Pons (tissue), 1 donor: ENCODE measurements around the gene NKIRAS1.
A peak's percentile ranks its signal among the peaks of the same experiment; 100 is the strongest.
"Not testable (repeated sequence)": the region's sequence is repeated elsewhere in the genome, so short reads cannot be mapped to it uniquely, and the experiment has no call there.

ENCODE experiments used
- DNase-seq: peaks from one replicate; pipeline ENCODE4 v3.0.0-alpha.2; 2016; ENCODE audit warnings: low spot score

NKIRAS1 gene

GRCh38 chr3:23869977-23870662, 46.7 kb downstream of the NKIRAS1 start:
- no peak for DNase-seq

- DNase-seq, result no peak
Observed at GRCh38 chr3:23867838-23868237, 49.0 kb downstream of the NKIRAS1 start.

DNA sequence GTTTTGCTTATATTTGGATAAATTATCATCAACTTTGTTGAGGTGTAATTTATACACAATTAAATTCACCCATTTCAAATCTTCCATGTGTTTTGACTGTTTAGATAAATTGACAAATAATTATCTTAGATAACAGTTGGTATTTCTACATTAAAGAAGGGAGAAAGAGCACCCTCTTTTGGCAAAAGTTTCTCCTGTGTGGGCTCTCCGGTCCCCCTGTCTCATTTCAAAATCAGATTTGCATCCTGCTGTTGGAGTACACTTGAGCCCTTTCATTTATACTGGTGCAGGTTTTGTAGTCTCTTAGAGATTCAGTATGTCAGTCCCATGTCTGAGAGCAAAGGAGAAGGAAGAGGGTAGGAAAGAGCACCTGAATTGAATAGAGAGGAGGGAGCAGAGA, 49.4 kb downstream of the NKIRAS1 start:
- no peak for DNase-seq

GRCh38 chr3:23865595-23866396, 51.0 kb downstream of the NKIRAS1 start:
- peak; percentile 93 for DNase-seq

DNA sequence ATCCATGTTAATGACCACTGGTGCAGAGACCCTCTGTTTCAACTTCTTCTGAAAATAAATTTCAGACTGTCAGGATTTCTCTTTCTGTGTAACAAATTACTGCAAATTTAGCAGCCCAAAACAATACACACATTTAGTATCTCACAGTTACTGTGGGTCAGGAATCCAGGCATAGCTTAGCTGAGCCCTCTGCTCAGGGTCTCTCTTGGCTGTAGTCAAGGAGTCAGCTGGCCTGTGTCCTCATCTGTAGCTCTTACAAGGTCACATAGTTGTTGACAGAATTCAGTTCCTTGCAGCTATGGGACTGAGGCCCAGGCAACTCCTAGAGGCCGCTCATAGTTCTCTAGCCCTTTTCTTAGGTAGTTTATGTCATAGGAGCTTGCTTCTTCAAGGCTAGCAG, 51.9 kb downstream of the NKIRAS1 start:
- DNase-seq, result no peak

GRCh38 chr3:23863060-23863459, 53.7 kb downstream of the NKIRAS1 start:
- no peak for DNase-seq

- no peak for DNase-seq
Observed at GRCh38 chr3:23861689-23862088, 55.1 kb downstream of the NKIRAS1 start.

- DNase-seq, result no peak
Observed at GRCh38 chr3:23859839-23860382, 56.9 kb downstream of the NKIRAS1 start.

DNA sequence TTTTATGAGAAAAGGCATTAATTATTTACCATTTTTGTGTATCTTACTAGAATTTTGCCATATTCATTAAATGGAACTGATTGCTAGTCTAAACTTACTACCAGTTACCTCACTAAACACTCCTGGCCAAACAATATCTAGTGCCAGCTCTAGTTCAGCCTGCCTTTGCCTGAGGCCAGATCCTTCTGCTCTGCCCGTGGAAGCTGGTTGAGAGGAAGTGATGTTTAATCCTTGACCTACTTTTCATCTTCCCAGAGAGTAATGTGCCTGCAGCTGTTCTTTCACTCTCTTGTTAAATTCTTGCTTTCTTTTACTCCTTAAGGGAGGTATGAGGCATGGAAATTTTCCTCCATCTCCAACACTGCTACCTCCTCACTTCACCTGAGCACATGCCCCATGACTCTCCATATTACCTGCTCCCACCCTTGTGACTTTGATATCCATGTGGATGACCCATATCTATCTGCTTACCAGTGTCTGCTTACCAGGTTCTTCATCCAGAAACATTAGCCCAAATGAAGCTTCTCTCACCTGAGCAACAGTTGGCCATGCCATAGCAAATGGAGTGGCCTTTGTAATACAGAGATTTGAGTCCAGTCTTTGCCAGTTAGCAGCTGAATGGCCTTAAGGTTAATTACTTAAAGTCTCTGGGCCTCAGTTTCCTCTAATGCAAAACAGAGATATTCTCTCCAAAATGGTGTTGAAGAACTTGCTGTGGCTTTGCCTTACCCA, 57.6 kb downstream of the NKIRAS1 start:
- no peak for DNase-seq

GRCh38 chr3:23856286-23856685, 60.5 kb downstream of the NKIRAS1 start:
- DNase-seq, result no peak

DNA sequence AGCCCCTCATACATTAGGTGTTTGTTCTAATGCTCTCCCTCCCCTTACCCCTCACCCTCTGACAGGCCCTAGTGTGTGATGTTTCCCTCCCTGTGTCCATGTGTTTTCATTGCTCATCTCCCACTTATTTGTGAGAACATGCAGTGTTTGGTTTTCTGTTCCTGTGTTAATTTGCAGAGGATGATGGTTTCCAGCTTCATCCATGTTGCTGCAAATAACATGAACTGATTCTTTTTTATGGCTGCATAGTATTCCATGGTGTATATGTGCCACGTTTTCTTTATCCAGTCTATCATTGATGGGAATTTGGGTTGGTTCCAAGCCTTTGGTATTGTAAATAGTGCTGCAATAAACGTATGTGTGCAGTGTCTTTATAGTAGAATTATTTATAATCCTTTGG, 67.3 kb downstream of the NKIRAS1 start:
- DNase-seq, result not testable (repeated sequence)

GRCh38 chr3:23845326-23846216, 71.2 kb downstream of the NKIRAS1 start:
- no peak for DNase-seq

GRCh38 chr3:23843869-23844268, 72.9 kb downstream of the NKIRAS1 start:
- no peak for DNase-seq
